Smooth muscle cell (in vitro differentiated cells): Measurements from ENCODE around the gene U2AF1L4. TPM values are rescaled to one million over a fixed set of nuclear protein-coding genes. Genes with fewer than 3 reads are reported as not detected.

Source experiments
- DNase-seq: peaks from one replicate; lab custom pipeline; 2025; ENCODE audit not compliant: unreplicated experiment; lab: John Stamatoyannopoulos, UW
- H2AFZ ChIP-seq: fragments of 200-600 bp; sonication (generic); 2 replicates; pipeline ENCODE4 v1.6.0; 2016; ENCODE audit warnings: antibody characterized with exemption, low read depth, mild to moderate bottlenecking
- H3F3A ChIP-seq: fragments of 200-600 bp; sonication (generic); 2 replicates; pipeline ENCODE4 v1.6.0; 2017; ENCODE audit warnings: antibody characterized with exemption, low read depth
- H3K27ac ChIP-seq: fragments of 200-600 bp; sonication (generic); 2 replicates; pipeline ENCODE4 v1.5.1; 2016; ENCODE audit warnings: low read depth, mild to moderate bottlenecking
- H3K27me3 ChIP-seq: fragments of 200-600 bp; sonication (generic); 2 replicates; pipeline ENCODE4 v1.6.1; 2016; ENCODE audit warnings: low read depth, mild to moderate bottlenecking
- H3K36me3 ChIP-seq: fragments of 200-600 bp; sonication (generic); 2 replicates; pipeline ENCODE4 v1.5.1; 2016; ENCODE audit warnings: low read depth
- H3K4me1 ChIP-seq: fragments of 200-600 bp; sonication (generic); 2 replicates; pipeline ENCODE4 v1.5.1; 2016; ENCODE audit warnings: low read depth
- H3K4me2 ChIP-seq: fragments of 200-600 bp; sonication (generic); 2 replicates; pipeline ENCODE4 v1.6.0; 2016; ENCODE audit warnings: mild to moderate bottlenecking
- H3K4me3 ChIP-seq: fragments of 200-600 bp; sonication (generic); 2 replicates; pipeline ENCODE4 v1.5.1; 2016; ENCODE audit warnings: mild to moderate bottlenecking
- H3K79me2 ChIP-seq: fragments of 200-600 bp; sonication (generic); 2 replicates; pipeline ENCODE4 v1.6.0; 2016; ENCODE audit warnings: low read depth, mild to moderate bottlenecking
- H3K9ac ChIP-seq: fragments of 200-600 bp; sonication (generic); 2 replicates; pipeline ENCODE4 v1.6.0; 2016; ENCODE audit warnings: low read depth
- H3K9me3 ChIP-seq: fragments of 200-600 bp; sonication (generic); replicated peaks from 2 replicates; pipeline ENCODE4 v1.5.1; 2016; ENCODE audit warnings: low read depth
- H4K20me1 ChIP-seq: fragments of 200-600 bp; sonication (generic); 2 replicates; pipeline ENCODE4 v1.6.0; 2016; ENCODE audit warnings: low read depth
- CTCF ChIP-seq: fragments of 200-600 bp; sonication (generic); IDR thresholded peaks from 2 replicates; pipeline ENCODE4 v1.5.1; 2017; ENCODE audit warnings: borderline replicate concordance, mild to moderate bottlenecking, antibody characterized with exemption; ENCODE audit not compliant: insufficient read depth, poor library complexity, severe bottlenecking
- WGBS: methylation state at CpG from one replicate; pipeline ENCODE4 v1.1.7; 2016; ENCODE audit warnings: low lambda C conversion rate; 5-methylcytosine and 5-hydroxymethylcytosine counted together
- polyA plus RNA-seq: library from polyadenylated mRNA; unstranded; fragments of >200 nt; fragmentation: Nextera tagmentation; extraction: Ambion mirVana; gene quantifications from 2 replicates; pipeline ENCODE4 v1.2.1, GENCODE V29; 2016
- total RNA-seq: library from RNA; depleted of rRNA; stranded (reverse); fragments of >200 nt; gene quantifications from 2 replicates; pipeline ENCODE4 v1.2.3, GENCODE V29; 2014

Gene U2AF1L4
- total and polyA plus RNA-seq, 2 experiments from 2014 or later, result 14.6 to 29.3 TPM

GRCh38 chr19:35743640-35744429 lies 1.4 kb downstream of the U2AF1L4 start:
- Histone ChIP-seq H3F3A (no peaks in the 10 kb centered on the region), H3K27me3 (no peaks in the 10 kb centered on the region), H3K4me2 (peak overlapping the region; percentile 94), H3K36me3 (no peaks in the 10 kb centered on the region), H2AFZ (no peak overlapping the region), H3K79me2 (peaks cover 26% of the 10 kb centered on the region), H3K9me3 (no peaks in the 10 kb centered on the region), H3K9ac (no peak overlapping the region), H3K4me3 (no peak overlapping the region), H4K20me1 (no peaks in the 10 kb centered on the region), H3K4me1 (peaks cover 10% of the 10 kb centered on the region), H3K27ac (no peak overlapping the region)
- DNase-seq, result no peak
- TF ChIP-seq CTCF, result no peak
- 95% methylated on average over 19 of the region's 19 CpGs for WGBS

- H3K79me2 ChIP-seq, result peaks cover 16% of the 10 kb centered on the region
- H3K4me1 ChIP-seq, result peaks cover 10% of the 10 kb centered on the region
- no peak for DNase-seq
- no peaks in the 10 kb centered on the region for H4K20me1 ChIP-seq
- H3F3A ChIP-seq, result no peaks in the 10 kb centered on the region
- H2AFZ ChIP-seq, result no peak within 1 kb of the TSS
- peak within 1 kb of the TSS; percentile 98 for H3K4me2 ChIP-seq
- no peak within 1 kb of the TSS for H3K27ac ChIP-seq
- WGBS, result 95% methylated on average over 9 of the region's 9 CpGs
- H3K4me3 ChIP-seq, result no peak within 1 kb of the TSS
- TF ChIP-seq CTCF, result no peak
- no peaks in the 10 kb centered on the region for H3K36me3 ChIP-seq
- no peaks in the 10 kb centered on the region for H3K9me3 ChIP-seq
- no peaks in the 10 kb centered on the region for H3K27me3 ChIP-seq
- H3K9ac ChIP-seq, result no peak within 1 kb of the TSS
Observed at GRCh38 chr19:35742121-35742724, 3.0 kb downstream of the U2AF1L4 start, which contains the start of gene IGFLR1. Gene IGFLR1 (minus strand): TSS chr19:35742452. CDS start chr19:35741180, 1,272 bp downstream.

GRCh38 chr19:35741203-35741515 lies 4.1 kb downstream of the U2AF1L4 start:
- Histone ChIP-seq H3K9me3 (no peaks in the 10 kb centered on the region), H4K20me1 (no peaks in the 10 kb centered on the region), H2AFZ (no peak overlapping the region), H3K27me3 (no peaks in the 10 kb centered on the region), H3K9ac (no peak overlapping the region), H3K36me3 (no peaks in the 10 kb centered on the region), H3K4me2 (peak overlapping the region; percentile 98), H3K79me2 (peaks cover 5% of the 10 kb centered on the region), H3K4me1 (peaks cover 8% of the 10 kb centered on the region), H3K4me3 (peak overlapping the region; percentile 71), H3F3A (no peaks in the 10 kb centered on the region), H3K27ac (peak overlapping the region; percentile 4)
- 2% methylated on average over 12 of the region's 12 CpGs for WGBS
- no peak for TF ChIP-seq CTCF
- DNase-seq, result no peak
